ENCODE measurements around the gene COL4A2.
"Not testable (repeated sequence)": the region's sequence is repeated elsewhere in the genome, so short reads cannot be mapped to it uniquely, and the experiment has no call there.

The COL4A2 gene

DNA sequence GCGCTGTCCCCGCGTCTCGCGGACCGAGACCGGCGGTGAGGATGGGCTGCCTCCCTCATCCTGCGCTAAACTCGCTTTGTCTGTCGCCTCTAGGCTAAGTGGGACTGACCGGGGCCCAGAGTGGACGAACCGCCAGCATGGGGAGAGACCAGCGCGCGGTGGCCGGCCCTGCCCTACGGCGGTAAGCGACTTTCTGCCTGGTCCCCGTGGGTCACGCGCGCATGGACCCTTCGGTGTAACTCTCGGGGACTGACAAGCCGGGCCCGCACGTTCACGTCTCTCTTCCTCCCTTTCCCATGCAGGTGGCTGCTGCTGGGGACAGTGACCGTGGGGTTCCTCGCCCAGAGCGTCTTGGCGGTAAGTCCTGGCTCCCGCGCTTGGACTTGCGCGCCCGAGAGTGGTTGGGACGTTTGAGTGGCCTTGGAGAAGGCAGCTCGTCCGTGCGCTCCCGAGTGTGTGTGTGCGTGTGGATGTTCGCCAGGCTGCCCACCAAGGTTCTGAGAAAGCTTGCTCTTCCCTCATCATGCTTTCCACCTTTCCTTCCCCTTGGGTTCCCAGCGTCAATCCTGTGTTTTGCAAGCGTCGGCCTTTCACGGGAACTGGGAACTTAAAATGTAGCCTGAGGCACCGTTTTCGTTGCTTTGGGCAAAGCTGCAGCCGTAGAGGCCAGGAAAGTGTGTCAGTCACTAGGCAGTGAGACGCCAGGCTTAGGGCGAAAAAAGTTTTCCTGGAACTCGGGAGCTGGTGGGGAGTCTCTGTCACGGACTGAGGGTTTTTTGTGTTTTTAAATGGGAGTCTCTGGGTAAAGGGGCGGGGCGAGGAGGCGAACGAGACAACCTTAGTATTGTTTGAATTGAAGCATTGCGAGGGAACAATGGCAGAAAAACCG is 927 bp downstream of the COL4A2 start:
- DNase-seq (ENCODE audit: low read depth): no peak

DNA sequence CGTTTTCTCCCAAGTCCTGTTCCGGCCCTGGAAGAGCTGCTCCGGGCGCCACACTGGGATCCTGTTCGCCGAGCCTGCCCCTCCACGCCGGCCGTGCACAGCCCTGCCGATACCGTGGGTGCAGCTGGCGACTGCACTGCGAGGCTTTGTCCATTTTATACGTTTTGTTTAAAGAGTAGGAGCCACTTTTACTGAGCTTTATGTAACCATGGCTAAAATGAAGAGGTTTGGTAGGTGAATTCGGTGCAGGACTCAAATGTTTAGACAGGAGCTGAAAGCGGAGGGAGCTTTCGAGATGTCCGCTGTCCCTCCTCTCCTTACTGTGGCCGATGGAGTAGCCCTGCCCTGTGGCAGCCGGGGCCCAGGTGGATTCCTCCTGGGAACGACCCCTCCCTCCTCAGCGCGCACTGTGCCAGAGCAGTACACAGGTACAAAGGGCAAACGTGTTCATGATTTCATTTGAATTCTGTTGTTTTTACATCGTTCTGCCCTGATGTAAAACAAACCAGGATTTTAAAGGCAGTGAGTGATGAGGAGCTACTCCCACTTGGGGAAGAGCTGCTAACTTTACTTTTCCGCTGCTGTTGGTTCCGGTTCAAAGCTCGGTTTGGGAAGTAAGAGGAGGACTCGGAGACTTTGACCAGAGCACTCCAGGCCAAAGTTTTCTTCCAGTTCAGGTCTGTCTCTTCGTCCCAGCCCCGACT is 1.7 kb downstream of the COL4A2 start:
- DNase-seq (ENCODE audit: low read depth): no peak

DNA sequence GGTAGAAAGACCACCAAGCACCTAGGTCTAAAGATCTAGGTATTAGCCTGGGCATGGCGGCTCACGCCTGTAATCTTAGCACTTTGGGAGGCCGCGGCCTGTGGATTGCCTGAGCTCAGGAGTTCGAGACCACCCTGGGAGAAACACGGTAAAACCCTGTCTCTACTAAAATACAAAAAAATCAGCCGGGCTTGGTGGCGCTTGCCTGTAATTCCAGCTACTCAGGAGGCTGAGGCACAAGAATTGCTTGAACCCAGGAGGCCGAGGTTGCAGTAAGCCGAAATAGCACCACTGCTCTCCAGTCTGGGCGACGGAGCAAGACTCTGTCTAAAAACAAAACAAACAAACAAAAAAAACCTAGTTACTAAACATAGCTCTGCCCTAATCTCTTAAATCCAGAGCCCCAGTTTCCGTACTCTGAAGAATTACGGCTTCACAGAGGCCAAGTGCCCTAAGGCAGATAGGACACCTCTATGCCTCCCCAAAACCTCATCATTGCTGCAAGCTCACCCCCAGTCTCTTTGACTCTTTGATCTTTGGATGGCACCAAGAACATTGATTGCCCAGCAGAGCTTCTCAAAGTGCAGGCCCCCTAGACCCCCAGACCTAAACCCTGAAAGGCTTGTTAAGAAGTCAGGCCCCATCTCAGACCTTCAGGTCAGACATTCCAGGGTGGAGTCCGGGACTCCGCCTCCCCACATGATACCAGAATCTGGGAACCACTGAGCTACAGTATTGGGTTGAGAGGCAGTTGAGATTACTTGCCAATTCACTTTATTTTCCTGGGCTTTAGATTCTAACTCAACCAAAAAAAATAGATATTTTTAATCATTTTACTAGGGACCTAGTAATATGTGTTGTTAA is 2.8 kb downstream of the COL4A2 start:
- DNase-seq (ENCODE audit: low read depth): no peak

DNA sequence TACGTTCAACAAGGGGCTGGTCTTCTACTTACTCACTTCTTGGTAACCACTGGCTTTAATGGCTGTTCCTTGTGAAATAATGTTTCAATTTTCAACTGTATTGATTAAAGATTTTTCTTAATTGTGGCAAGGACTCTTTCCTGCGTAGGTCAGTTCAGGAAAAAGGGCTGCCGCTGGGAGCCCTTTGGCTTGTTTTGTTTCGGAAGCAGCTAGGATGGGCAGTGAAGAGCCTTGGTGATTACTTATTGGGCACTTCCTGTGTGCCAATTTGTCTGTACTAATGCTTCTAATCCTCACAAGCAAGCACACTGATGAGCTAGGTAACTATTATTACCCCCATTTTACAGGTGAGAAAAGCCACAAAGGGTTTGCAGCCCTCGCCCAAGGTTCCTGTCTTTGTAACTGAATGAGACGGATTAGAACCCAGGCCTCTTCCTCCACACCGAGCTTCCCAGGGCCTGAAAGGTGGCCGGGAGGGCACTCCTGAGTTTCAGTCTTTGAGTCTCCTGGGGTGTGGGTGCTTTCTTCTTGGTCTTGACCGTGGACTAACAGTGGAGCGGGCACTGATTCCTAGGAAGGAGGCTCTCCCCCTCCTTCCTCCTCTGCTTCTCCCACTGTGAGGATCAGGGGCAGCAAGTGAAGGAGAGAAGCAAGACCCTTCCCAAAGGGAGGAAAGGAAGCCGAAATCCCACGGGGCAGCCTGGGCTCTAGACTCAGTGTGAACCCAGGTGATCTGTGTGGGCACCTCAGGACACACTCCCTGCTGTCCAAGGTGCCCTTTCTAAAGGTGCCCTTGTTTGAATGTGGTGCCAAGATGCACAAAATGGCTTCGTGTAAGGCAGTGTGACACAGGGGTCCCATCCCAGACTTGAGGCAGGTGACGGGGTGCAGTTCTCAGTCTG is 3.7 kb downstream of the COL4A2 start:
- DNase-seq (ENCODE audit: low read depth): no peak

DNA sequence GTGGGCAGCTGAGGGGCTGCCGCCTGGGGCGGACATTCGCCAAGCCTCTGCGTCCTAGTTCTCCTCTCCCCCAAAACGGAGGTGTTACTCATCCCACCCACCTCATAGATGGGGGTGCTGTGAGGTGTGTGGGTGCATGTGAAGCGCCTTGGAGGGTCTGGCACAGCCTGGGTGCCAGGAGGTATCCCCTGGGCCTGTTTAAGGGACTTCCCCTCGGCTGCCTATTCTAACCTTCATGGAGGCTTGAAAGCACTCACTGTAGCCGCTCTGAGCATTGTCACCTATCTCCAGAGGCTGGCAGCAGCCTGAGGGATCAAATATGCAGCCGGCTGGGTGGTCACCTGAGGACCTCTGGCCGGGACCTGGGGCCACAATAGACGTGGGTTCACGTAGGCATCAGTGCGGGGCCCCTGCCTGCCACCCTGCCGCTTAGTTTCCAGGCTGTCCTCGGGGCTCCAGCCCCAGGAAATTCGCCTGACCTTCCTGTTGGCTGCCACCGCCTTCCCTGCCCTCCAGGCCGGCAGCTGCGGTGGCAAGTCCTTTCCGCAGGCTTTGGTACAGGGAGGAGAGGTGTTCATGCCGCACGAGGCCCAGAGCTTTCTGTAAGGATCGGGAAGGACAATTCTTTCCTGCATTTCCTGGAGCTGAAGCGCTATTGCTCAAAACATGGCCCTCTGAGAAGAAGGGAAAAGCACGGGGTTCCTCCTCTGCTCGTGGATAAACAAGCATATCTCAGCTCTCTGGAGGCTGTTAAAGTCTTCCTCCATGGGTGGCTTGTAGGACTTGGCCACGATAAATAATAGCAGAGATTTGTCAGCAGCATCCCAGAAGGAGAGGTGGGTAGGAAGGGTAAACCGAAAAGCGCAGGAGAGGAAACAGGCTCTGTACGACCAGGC is 4.6 kb downstream of the COL4A2 start:
- DNase-seq (ENCODE audit: low read depth): no peak

DNA sequence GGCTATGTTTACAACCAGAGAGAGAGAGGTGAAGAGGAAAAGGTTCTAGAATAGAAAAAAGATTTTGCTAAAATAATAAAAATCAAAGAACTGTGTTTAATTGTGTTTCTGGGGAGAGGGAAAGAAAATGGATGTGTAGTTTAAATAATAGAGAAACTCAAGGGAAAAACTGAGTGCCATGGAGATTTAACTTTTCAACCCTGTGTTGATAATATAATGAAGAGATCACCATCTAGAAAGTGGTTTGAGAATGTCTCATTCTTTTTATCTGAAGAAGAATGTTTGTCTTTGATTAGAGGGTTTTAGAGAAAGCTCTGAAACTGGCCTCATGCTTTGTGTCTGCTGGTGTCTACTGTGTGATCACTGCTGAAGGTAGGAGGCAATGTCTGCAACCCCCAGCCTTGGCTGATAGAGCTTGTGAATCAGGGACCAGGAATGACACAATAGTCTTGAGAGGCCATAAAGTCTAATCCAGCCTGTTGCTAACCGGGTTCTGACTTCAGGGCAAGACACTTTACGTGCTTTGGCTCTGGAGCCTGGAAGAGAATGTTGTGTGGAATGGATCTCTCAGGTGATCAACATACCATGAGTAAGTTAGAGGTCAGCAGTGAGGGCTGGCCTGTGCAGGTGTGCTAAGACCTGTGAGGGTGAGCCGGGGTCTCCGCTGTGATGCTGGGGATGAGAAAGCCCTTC is 5.4 kb downstream of the COL4A2 start:
- DNase-seq (ENCODE audit: low read depth): peak; percentile 77

DNA sequence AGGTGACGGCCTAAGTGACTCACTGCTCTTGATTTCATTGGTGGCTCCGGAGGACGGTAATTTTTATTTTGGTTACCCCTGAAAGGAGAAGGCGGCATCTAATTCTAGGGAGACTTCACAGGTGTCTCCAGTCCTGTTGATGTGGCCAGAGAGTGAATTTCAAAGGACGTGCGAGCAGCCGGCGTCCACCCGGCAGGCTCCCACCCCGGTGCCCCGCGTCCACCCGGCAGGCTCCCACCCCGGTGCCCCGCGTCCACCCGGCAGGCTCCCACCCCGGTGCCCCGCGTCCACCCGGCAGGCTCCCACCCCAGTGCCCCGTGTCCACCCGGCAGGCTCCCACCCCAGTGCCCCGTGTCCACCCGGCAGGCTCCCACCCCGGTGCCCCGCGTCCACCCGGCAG is 6.2 kb downstream of the COL4A2 start:
- DNase-seq (ENCODE audit: low read depth): not testable (repeated sequence)

DNA sequence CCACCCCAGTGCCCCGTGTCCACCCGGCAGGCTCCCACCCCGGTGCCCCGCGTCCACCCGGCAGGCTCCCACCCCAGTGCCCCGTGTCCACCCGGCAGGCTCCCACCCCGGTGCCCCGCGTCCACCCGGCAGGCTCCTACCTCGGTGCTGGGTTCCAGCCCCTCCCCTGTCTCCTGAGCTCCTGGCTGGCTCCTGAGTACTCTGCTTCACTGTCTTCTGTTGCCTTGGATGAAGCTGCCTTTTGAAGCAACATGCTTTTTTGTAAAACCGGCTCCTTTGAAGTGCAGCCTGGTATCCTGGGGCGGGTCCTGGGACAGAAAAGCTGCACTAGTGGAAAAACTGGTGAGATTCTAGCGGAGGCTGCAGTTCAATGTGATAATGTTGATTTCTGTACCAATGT is 6.6 kb downstream of the COL4A2 start:
- not testable (repeated sequence) for DNase-seq (ENCODE audit: low read depth)

DNA sequence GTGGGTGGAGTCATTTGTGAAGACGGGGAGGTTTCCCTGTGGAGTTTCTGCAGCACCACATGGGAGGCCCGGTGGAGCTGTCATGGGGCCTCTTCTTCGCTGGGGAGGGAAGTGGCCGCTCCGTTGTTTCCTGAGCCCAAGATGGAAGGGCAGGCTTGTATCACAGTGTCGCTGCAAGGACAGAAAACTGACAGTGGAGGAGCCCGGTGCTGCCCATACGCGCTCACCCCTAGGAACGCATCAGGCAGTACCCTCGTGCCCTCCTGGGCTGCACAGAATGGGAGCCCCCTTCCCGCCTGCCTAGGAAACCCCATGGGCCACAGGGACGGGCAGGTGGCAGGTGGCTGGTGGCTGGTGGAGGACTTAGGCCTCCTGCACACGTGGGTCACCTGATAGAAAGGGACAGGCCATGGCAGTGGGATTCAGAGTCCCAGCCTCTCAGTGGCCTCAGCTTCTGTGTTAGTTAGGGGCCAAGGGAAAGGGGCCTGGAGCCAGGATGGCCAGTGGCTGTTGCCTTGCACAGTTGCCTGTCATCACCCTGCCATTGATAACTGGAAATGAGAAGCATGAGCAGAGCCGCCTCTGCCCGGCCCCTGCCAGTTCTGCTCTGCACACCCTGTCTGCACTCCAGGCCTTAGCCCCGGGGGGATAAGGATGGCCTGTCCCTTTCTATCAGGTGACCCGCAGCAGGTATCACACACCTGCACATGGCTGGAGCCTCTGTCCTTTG is 7.6 kb downstream of the COL4A2 start:
- no peak for DNase-seq (ENCODE audit: low read depth)

DNA sequence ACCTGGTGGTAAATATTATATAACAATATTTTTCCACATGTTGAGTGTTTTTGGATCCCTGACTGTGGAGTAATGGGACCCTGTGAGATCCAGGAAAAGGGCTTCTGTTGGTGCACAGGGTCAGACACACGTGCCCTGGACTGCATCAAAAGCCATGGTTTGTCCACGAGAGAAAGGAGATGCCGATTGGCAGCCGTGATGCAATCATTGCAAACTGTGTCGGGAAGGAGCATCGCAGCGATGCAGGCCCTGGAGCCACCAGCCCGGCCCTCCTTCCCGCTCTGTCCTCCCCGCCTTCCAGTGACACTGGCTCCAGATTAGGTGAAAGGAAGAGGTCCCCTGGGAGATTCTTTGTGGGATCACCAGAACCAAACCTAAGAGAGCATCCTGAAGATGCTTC is 9.1 kb downstream of the COL4A2 start:
- no peak for DNase-seq (ENCODE audit: low read depth)

DNA sequence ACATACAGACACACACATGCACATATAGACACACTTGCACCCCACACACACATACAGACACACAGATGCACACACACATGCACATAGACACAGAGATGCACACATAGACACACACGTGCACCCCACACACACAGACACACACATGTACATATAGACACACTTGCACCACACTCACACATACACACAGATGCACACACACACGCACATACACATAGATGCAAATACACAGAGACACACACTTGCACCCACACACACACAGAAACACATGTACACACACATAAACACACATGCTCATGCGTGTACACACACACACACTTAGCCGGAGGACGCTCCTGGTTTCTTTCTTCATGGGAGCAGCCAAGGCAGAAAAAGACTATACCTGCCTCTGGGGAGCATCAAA is 10.0 kb downstream of the COL4A2 start:
- DNase-seq (ENCODE audit: low read depth): no peak

DNA sequence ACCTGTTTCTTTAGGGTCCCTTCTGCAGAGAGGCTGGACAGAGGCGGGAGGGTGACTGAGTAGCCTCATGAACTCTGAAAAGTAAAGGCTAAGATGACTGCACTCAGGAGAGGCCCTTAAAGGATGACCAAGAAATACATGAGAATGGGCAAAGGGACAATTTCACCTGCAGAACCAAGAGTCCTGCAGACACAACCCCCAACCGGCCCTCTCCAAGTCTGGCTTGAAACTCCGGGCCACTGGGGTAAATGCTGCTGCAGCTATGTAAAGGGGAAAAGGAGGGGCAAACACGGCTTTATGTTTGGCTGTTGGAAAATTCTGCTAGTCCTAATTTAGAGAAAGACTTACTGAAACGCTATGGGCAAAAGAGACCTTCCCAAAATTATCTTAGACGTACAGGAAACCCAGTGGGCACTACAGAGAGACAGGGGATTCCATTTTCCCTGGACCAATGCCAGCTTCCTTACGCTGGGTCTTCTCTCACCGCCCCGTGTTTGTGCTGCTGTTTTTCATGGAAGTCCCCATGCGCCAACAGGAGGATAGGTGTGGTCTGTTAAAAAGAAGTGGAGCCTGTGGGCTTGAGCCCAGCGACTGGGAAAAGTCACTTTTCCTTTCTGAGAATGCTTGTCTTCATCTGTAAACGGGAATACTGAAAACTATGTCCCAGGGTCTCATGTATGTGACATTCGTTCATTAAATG is 10.6 kb downstream of the COL4A2 start:
- no peak for DNase-seq (ENCODE audit: low read depth)

DNA sequence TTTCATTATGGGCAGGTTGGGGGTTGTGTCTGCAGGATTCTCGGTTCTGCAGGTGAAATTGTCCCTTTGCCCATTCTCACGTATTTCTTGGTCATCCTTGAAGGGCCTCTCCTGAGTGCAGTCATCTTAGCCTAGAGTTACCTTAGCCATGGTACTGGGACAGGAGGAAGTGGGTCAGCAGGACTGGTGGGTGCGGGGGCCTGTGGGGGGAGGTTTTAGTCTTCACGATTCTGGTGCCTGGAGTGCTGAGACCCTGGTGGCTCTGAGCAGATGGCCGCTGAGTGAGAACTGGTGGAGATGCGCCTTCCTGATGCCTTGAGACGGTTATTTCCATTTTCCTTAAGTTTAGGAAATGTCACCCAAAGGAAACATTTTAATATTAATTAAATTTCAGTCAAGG is 11.8 kb downstream of the COL4A2 start:
- DNase-seq (ENCODE audit: low read depth): no peak

DNA sequence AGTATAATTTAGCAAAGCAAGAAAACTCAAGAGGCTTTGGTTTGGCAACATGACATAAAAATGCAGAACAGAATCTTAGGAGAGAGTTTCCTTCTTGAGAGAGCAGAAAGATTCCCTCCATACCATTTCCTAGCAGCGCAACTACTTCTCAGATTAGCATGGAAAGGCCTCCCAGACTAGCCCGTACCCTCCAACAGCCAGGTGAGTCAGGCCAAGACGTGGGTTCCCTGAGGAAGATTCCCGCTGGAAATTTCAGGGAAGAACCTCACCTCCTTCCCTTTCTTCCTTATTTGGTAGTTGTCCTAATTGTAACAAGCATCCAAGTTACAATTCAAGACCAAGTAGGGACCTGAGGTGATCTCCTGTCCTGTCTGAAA is 12.3 kb downstream of the COL4A2 start:
- no peak for DNase-seq (ENCODE audit: low read depth)

DNA sequence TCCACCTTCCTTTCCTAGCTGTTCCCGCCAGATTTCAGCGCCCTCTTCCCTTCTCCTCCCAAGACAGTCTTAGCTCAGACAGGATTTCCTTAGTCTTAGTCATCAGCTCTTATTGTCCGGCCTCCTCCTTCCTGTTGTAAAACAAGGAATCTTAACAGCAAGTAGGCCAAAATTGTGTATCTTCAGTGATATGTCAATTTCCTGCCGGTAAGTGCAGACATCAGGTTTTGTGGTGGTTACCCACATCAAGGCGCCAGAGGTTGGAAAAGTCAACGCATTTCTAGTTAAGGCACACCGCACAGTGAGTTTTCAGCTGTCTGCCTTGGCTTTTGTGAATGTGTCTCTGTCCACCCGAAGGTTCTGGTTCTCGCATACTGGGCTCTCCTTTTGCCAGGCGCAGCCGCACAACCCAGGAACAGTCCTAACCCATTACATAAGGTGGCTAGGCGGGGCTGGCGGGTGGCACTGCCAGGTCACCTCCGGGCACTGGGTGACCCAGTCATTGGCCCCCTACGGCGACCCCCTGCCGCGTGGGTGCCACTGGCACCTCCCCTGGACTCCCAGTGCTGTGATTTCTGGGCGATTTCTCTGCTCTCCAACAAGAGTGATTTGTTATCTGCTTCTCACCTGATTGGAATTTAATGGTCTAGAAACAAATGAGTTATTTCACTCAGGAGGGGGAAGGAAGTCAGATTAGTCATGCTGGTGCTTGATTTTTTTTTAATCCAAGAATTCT is 12.9 kb downstream of the COL4A2 start:
- DNase-seq (ENCODE audit: low read depth): no peak

DNA sequence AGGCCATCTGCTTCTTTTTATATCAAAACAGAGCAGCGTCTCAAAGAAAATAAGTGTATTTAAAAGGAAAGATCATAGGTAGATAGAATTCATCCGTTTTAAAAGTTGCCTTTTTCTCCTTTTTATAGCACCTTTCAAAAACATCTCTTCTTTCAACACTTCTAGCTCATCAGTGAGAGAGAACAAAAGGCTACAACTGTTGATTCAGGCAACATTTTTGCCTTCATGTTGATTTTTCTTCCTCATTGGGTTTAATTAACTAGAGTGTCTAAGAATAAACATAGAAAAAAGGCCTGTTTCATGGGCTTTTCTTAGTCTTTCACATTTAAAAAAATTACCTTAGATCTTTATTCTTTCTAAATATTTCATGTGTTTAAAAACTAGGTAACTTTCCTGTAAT is 13.6 kb downstream of the COL4A2 start:
- no peak for DNase-seq (ENCODE audit: low read depth)

DNA sequence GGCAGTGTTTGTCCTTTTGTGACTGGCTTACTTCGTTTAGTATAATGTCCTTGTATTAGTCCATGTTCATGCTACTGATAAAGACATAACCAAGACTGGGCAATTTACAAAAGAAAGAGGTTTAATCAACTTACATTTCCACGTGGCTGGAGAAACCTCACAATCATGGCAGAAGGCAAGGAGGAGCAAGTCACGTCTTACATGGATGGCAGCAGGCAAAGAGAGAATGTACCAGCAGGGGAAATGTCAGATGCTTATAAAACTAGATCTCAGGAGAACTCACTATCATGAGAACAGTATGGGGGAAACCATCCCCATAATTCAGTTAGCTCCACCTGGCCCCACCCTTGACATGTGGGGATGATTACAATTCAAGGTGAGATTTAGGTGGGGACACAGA is 14.5 kb downstream of the COL4A2 start:
- not testable (repeated sequence) for DNase-seq (ENCODE audit: low read depth)
